ENCODE measurements around the gene LRCH1. TPM values are rescaled to one million over a fixed set of nuclear protein-coding genes. Genes with fewer than 3 reads are reported as not detected.

The LRCH1 gene
- total and polyA plus RNA-seq, 2 of the 4 experiments (the other 2 are of a cell fraction), result 7.0 to 8.8 TPM

DNA sequence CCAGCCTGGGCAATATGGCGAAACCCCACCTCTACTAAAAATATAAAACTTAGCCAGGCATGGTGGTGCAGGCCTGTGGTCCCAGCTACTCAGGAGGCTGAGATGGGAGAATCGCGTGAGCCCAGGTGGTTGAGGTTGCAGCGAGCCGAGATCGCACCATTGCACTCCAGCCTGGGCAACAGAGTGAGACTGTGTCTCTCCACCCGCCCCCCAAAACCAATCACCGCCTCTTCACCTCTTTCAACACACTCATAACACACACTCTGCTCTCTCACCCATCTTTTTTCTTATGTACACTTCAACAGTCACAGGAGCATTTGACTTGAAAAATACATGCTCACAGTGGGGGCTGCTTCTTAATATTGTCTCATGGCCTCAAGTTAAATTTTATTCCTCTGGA is 167.2 kb downstream of the LRCH1 start:
- no peak overlapping the region for H3K4me3 ChIP-seq (ENCODE audit: insufficient read depth, low read depth, low read length)
- H3K9me3 ChIP-seq (ENCODE audit: control insufficient read depth, insufficient read depth, low read length), result no peaks in the 10 kb centered on the region
- no peak overlapping the region for H3K27ac ChIP-seq (ENCODE audit: insufficient read depth, low read length)
- no peaks in the 10 kb centered on the region for H3K27me3 ChIP-seq (ENCODE audit: control insufficient read depth, insufficient read depth, low read length)
- H4K20me1 ChIP-seq (ENCODE audit: insufficient read depth, low read length), result no peaks in the 10 kb centered on the region
- H4K91ac ChIP-seq (ENCODE audit: insufficient read depth, low read depth, low read length), result no peak overlapping the region
- no peak for DNase-seq
- H3K23ac ChIP-seq (ENCODE audit: low read depth, low read length), result no peak overlapping the region
- no peak overlapping the region for H2AK9ac ChIP-seq (replicated peaks; ENCODE audit: low read depth, low read length, poor library complexity)
- no peak overlapping the region for H3K4me2 ChIP-seq (ENCODE audit: low read depth, low read length)
- in situ Hi-C loops (cut with MboI; ENCODE audit: low sequenced_read_pairs) (loop anchor here (10.0 kb wide), 1 partner anchor 225 kb away; no protein-coding TSS in a partner anchor), intact Hi-C loops (cut with micrococcal nuclease) (no loop called here), dilution Hi-C loops (cut with HindIII; ENCODE audit: low sequenced_read_pairs, unreplicated experiment) (no loop called here)
- peaks cover 1% of the 10 kb centered on the region; the same call in 1 of the 2 replicates for H3K4me1 ChIP-seq (ENCODE audit: control insufficient read depth, insufficient read depth, low read length)
- no peaks in the 10 kb centered on the region; the same call in 1 of the 2 replicates for H3K9me1 ChIP-seq (ENCODE audit: insufficient read depth, low read length)
- no peak overlapping the region for H3K14ac ChIP-seq (replicated peaks; ENCODE audit: low read depth, low read length)
- WGBS, 2 experiments (ENCODE audit: extremely low coverage in 2 of 2, insufficient read length in 1 of 2), result 96% methylated on average over 5 of the region's 8 CpGs; no CpG with 5 or more reads in 1 of the 2 experiments
- H2AFZ ChIP-seq (replicated peaks; ENCODE audit: low read length, poor library complexity), result no peak overlapping the region
- POLR2A ChIA-PET (ENCODE audit: unreplicated experiment), result no interaction called here
- CTCF ChIA-PET, result interaction anchor here (0.9 to 2.1 kb wide), 4 partner anchors 165 to 228 kb away, joined by 4 to 17 read pairs (median 6); no protein-coding TSS in a partner anchor
- H3K9ac ChIP-seq (ENCODE audit: low read depth, low read length), result no peak overlapping the region
- peaks cover 12% of the 10 kb centered on the region for H3K36me3 ChIP-seq (ENCODE audit: control insufficient read depth, insufficient read depth, low read length)
- no peak overlapping the region for H3K4ac ChIP-seq (ENCODE audit: low read depth, low read length)
- no peak overlapping the region for H4K5ac ChIP-seq (ENCODE audit: low read depth, low read length)
- no peak for ATAC-seq (ENCODE audit: low read depth)
- peaks cover 4% of the 10 kb centered on the region in 2 experiments; a peak in 2 of 4 replicates for H3K79me1 ChIP-seq (ENCODE audit: low read depth in 1 of 2, low read length in 2 of 2)
- no peak overlapping the region for H3K18ac ChIP-seq (ENCODE audit: low read depth, low read length)
- TF ChIP-seq MXI1 (IDR thresholded peaks at IDR 0.05; ENCODE audit: borderline replicate concordance, low read depth, low read length) (no peak), BHLHE40 (IDR thresholded peaks at IDR 0.05; ENCODE audit: low read depth, low read length) (no peak), CEBPB (IDR thresholded peaks at IDR 0.05; ENCODE audit: low read depth, low read length) (no peak), MAZ (IDR thresholded peaks at IDR 0.05; ENCODE audit: borderline replicate concordance, low read depth, low read length) (no peak), RAD21 (IDR thresholded peaks at IDR 0.05; ENCODE audit: low read length) (no peak), POLR2A (IDR thresholded peaks at IDR 0.05; ENCODE audit: low read depth, low read length) (no peak), CHD1 (IDR thresholded peaks at IDR 0.05; ENCODE audit: low read depth, low read length) (no peak), MAFK (IDR thresholded peaks at IDR 0.05; ENCODE audit: low read depth, low read length) (no peak), SMC3 (IDR thresholded peaks at IDR 0.05; ENCODE audit: low read depth, low read length) (no peak), FOS (IDR thresholded peaks at IDR 0.05; ENCODE audit: low read depth, low read length) (no peak), NFE2L2 (IDR thresholded peaks at IDR 0.05; ENCODE audit: low read depth, low read length) (no peak), RFX5 (IDR thresholded peaks at IDR 0.05; ENCODE audit: low read depth, low read length) (no peak)
- TF ChIP-seq, protein P1, sequence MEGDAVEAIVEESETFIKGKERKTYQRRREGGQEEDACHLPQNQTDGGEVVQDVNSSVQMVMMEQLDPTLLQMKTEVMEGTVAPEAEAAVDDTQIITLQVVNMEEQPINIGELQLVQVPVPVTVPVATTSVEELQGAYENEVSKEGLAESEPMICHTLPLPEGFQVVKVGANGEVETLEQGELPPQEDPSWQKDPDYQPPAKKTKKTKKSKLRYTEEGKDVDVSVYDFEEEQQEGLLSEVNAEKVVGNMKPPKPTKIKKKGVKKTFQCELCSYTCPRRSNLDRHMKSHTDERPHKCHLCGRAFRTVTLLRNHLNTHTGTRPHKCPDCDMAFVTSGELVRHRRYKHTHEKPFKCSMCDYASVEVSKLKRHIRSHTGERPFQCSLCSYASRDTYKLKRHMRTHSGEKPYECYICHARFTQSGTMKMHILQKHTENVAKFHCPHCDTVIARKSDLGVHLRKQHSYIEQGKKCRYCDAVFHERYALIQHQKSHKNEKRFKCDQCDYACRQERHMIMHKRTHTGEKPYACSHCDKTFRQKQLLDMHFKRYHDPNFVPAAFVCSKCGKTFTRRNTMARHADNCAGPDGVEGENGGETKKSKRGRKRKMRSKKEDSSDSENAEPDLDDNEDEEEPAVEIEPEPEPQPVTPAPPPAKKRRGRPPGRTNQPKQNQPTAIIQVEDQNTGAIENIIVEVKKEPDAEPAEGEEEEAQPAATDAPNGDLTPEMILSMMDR (conservative IDR thresholded peaks at IDR 0.05; ENCODE audit: low read depth, low read length), result no peak
- TF ChIP-seq, protein P2, sequence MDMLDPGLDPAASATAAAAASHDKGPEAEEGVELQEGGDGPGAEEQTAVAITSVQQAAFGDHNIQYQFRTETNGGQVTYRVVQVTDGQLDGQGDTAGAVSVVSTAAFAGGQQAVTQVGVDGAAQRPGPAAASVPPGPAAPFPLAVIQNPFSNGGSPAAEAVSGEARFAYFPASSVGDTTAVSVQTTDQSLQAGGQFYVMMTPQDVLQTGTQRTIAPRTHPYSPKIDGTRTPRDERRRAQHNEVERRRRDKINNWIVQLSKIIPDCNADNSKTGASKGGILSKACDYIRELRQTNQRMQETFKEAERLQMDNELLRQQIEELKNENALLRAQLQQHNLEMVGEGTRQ (IDR thresholded peaks at IDR 0.05; ENCODE audit: low read depth, low read length), result no peak
- TF ChIP-seq, protein P3, sequence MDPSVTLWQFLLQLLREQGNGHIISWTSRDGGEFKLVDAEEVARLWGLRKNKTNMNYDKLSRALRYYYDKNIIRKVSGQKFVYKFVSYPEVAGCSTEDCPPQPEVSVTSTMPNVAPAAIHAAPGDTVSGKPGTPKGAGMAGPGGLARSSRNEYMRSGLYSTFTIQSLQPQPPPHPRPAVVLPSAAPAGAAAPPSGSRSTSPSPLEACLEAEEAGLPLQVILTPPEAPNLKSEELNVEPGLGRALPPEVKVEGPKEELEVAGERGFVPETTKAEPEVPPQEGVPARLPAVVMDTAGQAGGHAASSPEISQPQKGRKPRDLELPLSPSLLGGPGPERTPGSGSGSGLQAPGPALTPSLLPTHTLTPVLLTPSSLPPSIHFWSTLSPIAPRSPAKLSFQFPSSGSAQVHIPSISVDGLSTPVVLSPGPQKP (IDR thresholded peaks at IDR 0.05; ENCODE audit: borderline replicate concordance, low read depth, low read length), result no peak
- H2BK20ac ChIP-seq (ENCODE audit: low read depth, low read length), result no peak overlapping the region
- no peak overlapping the region for H2BK120ac ChIP-seq (ENCODE audit: low read depth, low read length)
- no peak overlapping the region for H2AK5ac ChIP-seq (ENCODE audit: low read depth, low read length)
- no peak overlapping the region for H4K8ac ChIP-seq (ENCODE audit: low read depth in 2 of 2, low read length in 2 of 2)
- no peak overlapping the region for H2BK5ac ChIP-seq (ENCODE audit: low read depth, low read length, poor library complexity, severe bottlenecking)
- no TSS peak for BruUV-seq (replicated peaks)
- H3K56ac ChIP-seq (ENCODE audit: extremely low read depth, insufficient read depth, low read length), result no peak overlapping the region
- no peak overlapping the region for H2BK15ac ChIP-seq (ENCODE audit: low read depth, low read length)
